ENCODE data around the gene RARG.
"Not testable (repeated sequence)": the region's sequence is repeated elsewhere in the genome, so short reads cannot be mapped to it uniquely, and the experiment has no call there.

RARG gene

GRCh38 chr12:53169644-53170043 lies 62.4 kb downstream of the RARG start:
- no peak for DNase-seq (ENCODE audit: low read depth)

GRCh38 chr12:53166837-53167236 lies 65.2 kb downstream of the RARG start:
- DNase-seq (ENCODE audit: low read depth): no peak

- DNase-seq (ENCODE audit: low read depth): not testable (repeated sequence)
Measured at GRCh38 chr12:53163008-53163407, 69.0 kb downstream of the RARG start.

GRCh38 chr12:53161119-53161911 lies 70.7 kb downstream of the RARG start:
- no peak for DNase-seq (ENCODE audit: low read depth)

- no peak for DNase-seq (ENCODE audit: low read depth)
Measured at GRCh38 chr12:53160673-53161072, 71.3 kb downstream of the RARG start.
